ENCODE results near the gene NAPB.

Gene NAPB

DNA sequence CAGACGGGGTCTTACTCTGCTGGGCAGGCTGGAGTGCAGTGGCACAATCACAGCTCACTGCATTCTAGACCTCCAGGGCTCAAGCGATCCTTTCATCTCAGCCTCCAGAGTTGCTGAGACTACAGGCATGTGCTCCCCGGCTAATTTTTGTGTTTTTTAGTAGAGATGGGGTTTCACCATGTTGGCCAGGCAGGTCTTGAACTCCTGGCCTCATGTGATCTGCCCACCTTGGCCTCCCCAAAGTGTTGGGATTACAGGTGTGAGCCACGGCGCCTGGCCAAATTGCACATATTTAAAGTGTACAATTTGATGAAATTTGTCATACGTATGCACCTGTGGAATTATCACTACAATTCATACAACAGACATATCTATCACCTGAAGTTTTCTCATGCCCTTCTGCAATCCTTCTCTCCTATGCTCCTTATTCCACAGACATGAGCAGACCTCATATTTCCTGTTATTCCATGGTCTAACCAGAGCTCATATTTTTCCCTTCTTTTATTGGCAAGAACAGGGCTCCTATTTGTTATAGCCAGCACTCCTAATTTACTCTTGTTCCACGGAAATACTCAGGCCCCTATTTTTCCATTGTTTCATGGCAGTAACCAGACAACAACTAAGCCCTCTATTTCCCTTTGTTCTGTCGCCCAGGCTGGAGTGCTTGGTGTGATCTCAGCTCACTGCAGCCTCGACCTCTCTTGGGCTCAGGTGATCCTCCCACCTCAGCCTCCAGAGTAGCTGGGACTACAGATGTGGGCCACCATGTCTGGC lies 16.0 kb upstream of the NAPB start:
- no peak for DNase-seq

DNA sequence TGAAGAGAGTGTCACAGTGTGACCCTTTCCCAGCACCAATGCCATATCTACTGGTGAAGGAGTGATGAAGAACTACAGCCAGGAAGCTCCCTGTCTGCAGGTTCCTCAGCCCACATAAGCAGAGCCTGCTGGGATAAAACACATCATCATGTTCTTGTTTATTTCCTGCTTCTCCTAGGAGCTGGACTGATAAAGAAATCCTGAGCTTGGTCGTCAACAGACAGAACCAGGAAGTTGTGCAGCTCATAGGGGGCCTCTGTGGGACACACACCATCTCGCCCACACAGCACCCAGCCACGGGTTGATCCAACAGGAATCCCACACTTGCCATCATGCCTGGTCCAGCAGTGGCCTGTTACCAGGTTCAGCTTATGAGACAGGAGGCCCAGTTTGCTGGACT lies 15.4 kb upstream of the NAPB start:
- DNase-seq = no peak

DNA sequence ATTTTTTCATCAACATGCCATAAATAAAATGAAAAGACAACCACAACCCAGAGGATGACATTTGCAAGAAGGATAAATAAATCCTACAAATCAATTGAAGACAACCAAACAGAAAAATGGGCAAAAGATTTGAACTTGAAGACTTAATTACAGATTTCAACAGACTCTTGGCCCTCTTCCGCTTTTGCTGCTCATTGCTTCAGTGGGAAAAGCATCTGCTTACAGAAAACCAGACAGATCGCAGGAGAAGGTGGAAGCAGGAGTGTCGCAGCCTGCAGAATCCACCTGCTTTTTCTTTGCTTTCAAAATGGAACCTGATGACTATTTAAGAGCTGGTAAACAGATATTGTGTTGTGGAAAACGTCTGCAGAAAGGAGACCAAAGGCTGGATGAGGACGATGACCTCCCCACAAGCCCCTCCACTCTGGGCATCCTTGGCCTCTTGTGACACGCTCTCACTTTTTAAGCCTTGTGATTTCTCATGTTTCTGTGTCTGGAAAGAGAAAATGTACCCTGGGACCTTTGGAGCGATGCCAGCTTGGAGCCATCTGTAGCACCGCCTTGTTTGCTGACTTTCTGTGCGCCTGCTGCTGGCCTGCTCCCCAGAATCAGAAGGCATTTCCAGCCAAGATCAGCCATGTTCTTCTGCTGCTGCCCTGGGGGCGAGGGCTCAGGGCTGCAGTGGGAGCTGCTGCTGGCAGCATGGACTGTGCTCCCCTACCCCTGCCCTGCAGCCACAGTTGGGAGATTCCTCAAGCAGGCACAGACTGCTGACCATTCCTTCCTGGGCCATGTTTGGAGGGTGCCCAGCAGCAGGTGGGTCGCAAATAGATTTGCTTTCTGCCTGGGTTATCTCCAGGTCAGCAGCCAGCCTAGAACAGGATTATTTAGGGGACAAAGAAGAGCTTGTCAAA lies 14.6 kb upstream of the NAPB start:
- no peak for DNase-seq

DNA sequence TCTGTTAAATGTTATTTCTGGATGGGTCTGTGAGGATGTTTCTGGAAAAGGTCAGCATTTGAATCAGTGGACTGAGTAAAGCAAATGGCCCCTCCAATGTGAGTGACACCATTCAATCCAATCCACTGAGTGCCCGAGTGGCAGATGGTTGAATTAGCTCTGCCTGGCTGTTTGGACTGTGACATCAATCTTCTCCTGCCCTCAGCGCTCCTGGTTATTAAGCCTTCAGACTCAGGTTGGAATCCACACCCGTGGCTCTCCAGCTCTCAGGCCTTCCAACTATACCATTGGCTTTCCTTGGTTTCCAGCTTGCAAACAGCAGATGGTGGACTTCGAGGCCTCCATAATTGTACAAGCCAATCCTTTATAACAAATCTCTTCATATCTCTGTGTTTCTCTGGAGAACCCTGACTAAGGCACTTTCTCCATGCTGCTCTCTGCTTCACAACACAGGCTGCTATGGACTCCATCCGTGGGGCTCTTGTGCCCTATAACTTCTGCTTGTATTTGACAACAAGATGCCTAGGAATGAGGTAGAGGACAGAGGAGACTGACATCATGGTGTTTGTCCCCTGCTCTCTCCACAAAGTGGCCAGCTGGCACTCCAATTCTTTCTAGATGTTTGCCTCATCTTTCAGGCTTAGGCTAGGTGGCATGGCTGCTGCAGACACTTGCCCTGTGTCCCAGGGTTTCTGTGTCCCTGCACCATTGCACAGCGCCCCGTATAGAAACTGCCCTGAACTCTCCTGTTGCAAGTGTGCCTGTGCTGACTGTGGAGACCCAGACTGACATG lies 13.4 kb upstream of the NAPB start:
- DNase-seq = no peak

DNA sequence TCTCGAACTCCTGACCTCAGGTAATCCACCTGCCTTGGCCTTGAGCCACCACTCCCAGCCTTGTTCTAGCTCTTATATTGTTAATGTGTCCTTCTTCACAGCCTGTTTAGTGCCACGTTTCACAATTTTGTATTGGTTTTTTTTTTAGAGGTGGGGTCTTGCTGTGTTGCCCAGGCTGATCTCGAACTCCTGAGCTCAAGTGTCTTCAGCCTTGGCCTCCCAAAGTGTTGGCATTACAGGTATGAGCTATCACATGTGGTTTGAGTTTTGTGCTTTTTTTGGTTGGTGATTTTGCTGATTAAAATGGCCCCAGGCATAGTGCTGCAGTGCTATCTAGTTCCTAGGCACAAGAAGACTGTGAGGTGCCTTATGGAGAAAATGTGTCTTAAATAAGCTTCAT lies 12.3 kb upstream of the NAPB start:
- no peak for DNase-seq

DNA sequence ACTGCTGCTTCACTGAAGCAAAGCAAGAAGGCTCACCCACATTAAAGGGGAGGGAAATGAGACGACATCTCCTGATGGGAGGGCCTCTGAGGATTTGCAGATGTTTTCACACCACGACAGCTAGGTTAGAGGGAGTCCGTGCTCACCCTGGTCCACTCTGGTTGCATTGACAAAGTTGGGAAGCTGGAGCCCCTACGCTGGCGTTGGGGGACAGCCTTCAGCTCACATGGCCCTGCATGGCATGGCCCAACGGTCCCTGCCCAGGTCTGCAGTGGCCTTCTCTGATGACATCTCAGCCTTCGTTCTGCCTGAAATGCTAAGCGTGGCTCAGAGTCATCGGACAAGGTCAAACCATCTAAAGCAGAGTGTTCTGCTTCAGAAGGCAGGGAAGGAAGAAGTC lies 3.8 kb upstream of the NAPB start:
- no peak for DNase-seq

DNA sequence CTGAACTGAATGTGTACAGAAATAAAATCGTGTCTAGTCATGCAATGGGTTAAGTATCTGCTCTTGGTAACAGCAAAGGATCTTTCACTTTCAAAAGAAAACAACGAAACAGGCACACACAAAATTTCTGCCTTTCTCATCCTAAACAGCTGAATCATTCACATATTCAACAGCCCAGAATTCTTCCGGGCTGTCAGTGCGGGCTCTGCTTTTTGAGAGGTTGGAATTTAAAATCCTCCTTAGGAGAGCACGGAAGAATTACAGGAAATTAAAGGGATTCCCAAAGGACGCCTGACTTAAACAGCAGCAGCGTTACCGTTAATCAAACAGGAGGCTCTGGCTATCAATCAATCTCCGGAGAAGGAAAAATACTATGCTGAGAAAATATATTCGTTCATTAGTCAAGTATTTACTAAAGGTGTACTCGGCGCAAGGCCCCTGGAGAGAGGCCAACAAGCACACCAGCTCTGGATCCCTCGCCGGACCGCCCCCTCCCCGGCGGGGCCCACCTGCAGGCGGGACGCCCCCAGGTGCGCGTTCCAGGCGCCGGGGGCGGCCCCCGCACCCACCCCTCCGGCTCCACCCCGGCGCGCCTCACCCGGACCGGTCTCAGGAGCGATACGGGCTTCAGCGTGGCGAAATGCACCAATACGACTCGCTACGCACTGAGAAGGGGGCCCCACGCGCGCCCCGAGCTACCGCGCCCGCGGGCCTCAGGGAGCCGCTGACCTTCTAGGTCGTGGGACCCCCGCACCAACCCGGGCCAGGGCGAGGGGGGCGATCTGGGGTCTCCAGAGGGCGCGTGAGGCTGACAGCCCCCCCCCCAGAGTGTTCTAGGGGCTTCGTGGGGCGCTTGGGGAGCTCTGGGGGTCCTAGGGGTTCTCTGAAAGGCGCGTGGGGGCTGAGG lies 1.0 kb downstream of the NAPB start:
- peak in 1 of 2 experiments; percentile 20 for DNase-seq

DNA sequence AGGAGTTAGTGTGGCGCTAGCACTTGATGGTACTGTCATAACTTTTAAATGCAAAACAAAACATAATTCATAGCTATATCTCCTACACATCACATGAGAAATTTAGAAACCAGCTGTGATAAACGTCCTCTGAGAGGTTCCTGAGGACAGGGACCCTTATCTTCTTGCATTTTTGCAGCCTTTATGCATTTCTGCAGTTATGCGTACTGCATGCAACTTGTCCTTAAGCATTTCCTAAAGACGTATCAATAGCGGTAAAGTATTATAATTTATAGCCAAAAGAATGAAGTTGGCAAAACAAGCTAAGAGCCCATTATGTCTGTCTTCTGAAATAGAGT lies 1.7 kb downstream of the NAPB start:
- DNase-seq = no peak

DNA sequence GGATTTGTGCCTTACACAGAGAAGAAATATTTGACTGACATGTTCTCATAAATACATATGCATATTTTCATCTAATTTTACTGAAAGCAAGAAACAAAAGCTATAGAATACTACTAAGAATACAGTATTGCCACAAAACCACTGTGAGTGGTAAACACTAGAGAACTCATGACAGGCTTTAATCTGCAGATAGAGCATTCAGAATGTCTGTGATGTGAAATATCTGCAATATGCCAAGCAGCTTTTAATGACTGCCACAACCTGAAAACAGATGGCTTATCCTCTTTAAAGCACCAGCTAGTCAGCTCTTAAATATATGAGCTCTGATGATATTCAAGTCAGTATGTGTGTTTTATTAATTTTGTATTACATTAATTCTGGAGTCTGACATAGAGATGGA lies 3.4 kb downstream of the NAPB start:
- no peak for DNase-seq

DNA sequence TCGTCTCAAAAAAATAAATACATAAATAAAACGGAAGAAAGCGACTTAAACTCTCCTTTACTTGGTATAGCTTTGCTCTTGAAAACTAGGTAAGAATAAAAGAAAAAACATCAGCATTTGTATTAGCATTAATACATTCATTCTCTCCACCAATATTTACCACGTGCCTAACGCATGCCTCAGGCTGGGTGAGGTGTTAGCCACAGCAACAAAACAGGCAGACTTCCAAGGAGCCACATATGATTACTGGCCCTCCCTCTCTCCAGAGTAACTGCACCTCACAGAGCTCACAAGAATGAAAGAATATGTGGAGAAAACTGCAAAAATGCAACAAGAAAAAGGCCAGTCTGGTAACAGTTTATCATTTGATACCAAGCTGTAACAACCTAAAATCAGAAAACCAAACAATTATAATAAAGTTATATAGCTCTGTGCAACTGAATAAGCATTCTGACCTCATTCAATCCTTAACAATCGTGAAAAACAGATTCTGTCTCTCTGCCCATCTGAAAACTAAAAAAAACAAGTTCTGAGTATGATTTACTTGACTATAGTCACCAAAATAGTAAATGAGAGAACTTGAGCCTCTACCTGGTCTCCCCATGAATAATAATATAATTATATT lies 5.2 kb downstream of the NAPB start:
- DNase-seq = no peak

DNA sequence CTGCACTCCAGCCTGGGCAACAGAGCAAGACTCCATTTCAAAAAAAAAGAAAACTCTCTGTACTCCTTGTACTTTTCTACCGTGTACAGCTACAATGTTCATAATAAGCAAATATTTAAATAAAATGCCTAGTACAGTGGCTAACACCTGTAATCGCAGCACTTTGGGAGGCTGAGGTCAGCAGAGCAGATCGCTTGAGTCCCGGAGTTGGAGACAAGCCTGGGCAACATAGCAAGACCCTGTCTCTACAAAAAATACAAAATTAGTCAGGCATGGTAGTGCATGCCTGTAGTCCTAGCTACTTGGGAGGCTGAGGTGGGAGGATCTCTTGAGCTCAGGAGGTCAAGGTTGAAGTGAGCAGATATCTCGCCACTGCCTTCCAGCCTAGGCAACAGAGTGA lies 5.7 kb downstream of the NAPB start:
- DNase-seq = no peak

DNA sequence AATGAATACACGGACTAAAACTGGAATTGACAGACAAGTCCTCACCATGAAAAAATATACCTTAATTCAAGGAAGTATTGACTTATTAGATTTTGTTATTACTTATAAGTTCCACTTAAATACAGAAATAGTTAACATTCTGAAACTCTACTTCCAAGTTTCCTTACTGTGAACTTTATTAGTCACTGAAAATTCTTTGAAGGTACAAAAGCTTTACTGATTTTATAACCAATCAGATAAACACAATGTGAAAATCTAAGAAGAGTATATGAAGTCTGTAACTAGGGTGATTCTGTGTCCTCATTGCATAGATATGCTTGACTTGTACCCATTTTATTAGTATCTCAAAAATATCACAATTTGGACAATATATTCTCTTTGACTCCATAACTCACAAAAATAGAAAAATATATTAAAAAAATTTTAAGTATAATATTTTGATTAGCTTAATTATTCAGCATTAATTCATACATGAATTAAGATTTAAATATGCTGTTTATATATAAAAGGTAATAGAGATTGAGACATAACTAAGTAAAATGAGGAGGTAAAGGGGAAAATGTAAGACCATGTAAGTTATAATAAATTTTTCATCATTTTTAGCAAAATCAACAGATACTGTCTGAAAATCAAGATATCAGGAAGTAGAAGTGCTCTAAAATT lies 6.6 kb downstream of the NAPB start:
- DNase-seq = no peak

DNA sequence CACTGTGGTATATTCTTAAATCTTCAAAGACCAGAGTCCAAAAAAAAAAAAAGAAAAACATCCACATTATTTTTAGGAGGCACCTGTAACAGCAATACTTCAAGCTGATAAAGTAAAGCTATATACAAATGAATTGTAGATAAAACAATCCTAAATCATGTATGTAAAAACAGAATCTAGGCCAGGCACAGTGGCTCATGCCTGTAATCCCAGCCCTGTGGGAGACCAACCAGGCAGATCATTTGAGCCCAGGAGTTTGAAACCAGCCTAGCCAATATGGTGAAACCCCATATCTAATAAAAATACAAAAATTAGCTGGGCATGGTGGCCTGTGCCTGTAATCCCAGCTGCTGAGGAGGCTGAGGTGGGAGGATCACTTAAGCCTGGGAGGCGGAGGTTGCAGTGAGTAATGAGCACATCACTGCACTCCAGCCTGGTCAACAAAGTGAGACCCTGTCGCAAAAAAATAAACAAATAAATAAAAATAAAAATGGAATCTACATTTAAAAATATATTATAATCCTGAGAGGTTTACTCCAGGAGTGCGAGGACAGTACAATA lies 7.3 kb downstream of the NAPB start:
- DNase-seq = no peak

DNA sequence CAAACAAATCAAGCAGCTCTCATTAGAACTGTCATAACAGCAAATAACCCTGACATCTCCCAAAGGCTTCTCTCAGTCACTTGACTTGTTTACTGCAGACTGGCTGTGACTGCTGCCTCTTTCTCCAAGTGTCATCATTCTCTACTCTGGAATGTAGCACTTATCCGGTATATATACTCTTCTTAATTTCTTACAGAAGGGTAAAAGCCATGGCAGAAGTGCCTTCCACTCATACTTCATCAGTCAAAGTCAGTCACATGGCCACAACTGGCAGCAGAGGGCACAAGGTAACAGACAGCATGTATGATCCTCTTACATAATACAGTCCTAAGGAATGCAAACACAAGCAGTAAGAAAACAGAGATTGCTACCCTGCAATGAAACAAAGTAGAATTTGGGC lies 9.3 kb downstream of the NAPB start:
- DNase-seq = peak; percentile 26 to 41

DNA sequence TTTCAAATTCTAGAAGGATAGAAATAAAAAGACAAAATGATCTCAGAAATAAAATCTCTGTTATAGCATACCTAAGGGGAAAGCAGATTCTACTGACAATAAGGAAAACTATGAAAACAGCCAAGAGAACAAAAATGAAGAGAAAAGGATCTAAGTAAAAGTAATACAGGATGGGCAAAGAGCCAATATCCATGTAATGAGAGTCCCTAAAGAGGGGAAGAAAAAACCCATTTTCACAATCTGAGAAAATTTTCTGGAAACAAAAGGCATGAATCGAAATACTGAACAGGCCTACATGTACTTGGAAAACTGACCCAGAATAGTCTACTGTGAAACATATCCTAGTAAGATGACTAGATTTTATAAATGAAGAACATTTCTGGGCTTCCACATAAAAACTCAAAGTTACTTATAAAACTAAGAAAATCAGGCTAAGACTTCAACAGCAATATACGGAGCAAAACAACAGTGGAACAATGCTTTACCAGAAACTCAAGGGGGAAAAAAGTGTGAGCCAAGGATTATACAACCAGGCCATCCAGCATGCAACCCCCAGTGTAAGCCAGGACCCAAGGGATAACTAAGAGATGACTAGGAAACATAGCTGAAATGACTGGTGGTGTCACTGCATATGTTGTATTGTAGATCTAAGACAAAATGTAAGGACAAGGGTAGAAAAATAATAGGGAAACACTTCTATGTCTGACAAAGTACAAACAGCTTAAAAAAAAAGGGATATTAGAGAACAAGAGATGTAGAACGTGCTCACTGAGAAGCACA lies 10.2 kb downstream of the NAPB start:
- DNase-seq = no peak

DNA sequence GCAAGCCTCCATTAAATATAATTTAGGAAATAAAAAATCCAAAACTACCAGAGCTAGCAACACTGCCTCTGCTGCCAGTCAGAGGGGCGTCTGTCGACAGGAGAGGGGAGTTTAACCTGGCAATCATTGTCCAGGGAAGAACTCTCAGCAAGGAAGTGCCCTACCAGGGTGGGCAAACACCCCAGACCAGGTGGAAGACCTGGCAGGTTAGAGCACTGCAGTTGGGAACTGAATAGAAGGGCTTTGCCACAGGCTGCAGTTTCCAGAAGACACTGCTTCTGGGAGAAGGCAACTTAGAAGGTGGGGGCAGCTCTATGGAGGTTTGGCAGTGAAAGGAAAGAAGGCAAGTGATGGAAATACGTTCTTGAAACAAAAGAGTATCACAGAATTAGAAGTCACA lies 11.5 kb downstream of the NAPB start:
- no peak for DNase-seq

DNA sequence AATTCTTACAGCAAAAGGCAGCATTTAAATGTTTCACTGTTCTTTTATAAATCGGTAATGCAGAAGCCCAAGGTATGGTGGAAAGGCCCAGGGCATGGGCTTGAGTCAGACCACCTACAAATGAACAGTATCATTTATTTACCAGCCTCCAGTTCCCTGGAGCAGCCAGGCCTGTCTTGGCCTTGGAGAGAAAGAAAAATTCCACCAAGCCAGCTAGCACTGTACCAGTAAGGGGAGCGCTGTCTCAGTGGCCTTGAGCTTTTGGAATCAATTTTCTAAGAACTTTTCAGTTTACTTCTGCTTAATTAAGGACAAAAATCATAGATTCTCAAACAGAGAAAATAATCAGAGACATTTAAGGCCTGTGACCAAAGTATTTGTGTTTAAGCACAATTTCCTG lies 12.3 kb downstream of the NAPB start:
- no peak for DNase-seq

DNA sequence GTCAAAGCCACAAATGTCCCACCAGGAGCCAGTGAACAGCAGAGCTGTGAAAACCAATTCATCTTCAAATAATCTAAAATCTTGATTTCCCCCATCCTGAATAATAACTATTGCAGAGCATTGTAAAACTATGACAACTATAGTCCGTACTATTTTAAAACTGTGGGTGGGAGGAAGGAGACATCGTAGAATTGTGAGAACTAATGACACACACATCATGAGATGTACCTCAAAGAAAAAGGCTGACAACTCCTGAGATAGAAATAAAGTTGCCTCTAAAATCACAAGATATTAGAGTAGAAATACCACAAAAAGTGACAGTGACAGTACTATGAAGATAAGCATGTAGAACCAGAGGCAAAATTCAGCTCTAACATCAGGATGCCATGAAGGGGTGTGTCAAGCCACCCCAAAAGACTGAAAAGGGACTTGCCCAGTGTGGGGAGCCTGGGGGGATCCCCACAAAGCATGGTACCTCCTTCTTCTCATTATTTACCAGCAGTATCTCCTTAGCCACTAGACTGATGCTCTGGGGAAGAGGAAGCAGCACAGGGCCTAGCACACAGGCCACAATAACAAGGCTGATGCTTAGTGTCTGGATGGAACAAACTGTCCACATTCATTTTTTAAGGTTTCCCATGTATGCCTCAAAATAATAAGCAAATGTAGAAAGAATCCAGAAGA lies 13.4 kb downstream of the NAPB start:
- DNase-seq = no peak

DNA sequence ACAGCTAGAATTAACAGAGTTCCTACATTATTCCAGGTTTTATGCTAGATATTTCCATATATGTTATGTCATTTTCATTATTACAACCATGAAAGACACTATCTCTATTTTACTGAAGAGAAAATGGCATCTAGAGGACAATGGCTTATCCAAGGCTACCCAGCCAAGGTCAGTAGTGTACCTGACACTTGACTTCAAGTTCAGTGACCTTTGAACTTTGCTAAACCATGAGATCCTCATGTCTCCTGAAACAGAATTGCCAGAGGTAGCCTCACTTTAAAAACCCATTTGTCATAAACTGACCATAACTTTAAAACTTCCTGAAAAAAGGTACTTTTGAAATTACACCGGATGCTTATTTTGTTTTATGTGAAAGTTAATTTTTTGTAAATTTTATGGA lies 14.4 kb downstream of the NAPB start:
- no peak for DNase-seq

DNA sequence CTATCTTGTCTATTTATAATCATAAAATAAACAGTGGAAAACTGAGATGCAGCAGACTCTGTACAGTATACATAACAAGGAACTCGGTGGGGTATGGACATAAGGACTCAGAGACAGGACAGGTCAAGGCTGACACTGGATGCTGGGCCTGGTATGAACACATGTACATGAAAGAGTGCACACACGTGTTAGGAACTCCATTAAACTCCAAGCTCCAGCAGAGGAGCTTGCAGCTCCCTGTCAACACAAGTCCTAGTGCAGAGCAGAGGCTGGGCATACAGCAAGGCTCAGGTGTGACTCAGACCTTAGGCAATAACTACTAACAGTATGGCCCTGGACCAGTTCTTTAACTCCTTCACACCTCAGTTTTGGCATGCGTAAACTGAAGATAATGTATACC lies 17.1 kb downstream of the NAPB start:
- no peak for DNase-seq

Data from AML-193 (cell line).